Upper lobe of left lung (tissue), 6 donors: ENCODE results near the gene XIRP1. TPM values are rescaled to one million over a fixed set of nuclear protein-coding genes. Genes with fewer than 3 reads are reported as not detected.

Experiments
- ATAC-seq, 2 donors: fragments of 200-7000 bp; cut with Tn5 transposase; one replicate each; pipeline ENCODE4 v1.9.1; 2022; ENCODE audit warnings: mild to moderate bottlenecking in 2 of 2, moderate library complexity in 2 of 2; ENCODE audit not compliant: low FRiP score in 2 of 2
- DNase-seq, 2 donors: peaks; one replicate each; pipeline ENCODE4 v3.0.0-alpha.2; 2019 to 2020
- H3K27ac ChIP-seq, 4 donors: fragments of 200-600 bp; sonication (generic); one replicate each; pipeline ENCODE4 v1.5.1; 2016 to 2019
- H3K27me3 ChIP-seq, 4 donors: fragments of 200-600 bp; sonication (generic); one replicate each; pipeline ENCODE4 v1.5.1; 2017 to 2019
- H3K36me3 ChIP-seq, 4 donors: fragments of 200-600 bp; sonication (generic); one replicate each; pipeline ENCODE4 v1.5.1; 2016 to 2019
- H3K4me1 ChIP-seq, 4 donors: fragments of 200-600 bp; sonication (generic); one replicate each; pipeline ENCODE4 v1.5.1; 2018 to 2019
- H3K4me3 ChIP-seq, 4 donors: fragments of 200-600 bp; sonication (generic); one replicate each; pipeline ENCODE4 v1.5.1; 2017 to 2019; ENCODE audit warnings: mild to moderate bottlenecking in 2 of 4, moderate library complexity in 1 of 4
- H3K9me3 ChIP-seq, 4 donors: fragments of 200-600 bp; sonication (generic); one replicate each; pipeline ENCODE4 v1.5.1; 2018 to 2019
- CTCF ChIP-seq, 6 experiments: fragments of 450-650 bp in 4 of 6; fragments of 200-600 bp in 2 of 6; sonication (generic) in 2 of 6; IDR thresholded peaks; one replicate each; pipeline ENCODE4 v1.5.1; 2016 to 2019; ENCODE audit warnings: antibody characterized with exemption in 6 of 6
- EP300 ChIP-seq, 4 donors: sonication (generic); formaldehyde crosslinking; IDR thresholded peaks; one replicate each; pipeline ENCODE4 v1.5.1; 2017; ENCODE audit warnings: antibody characterized with exemption in 4 of 4, control low read depth in 2 of 4
- POLR2A ChIP-seq, 4 donors: fragments of 450-650 bp; IDR thresholded peaks; one replicate each; pipeline ENCODE4 v1.5.1; 2016 to 2017; ENCODE audit warnings: antibody characterized with exemption in 4 of 4, mild to moderate bottlenecking in 2 of 4
- POLR2AphosphoS5 ChIP-seq, 2 donors: sonication (generic); formaldehyde crosslinking; IDR thresholded peaks; one replicate each; pipeline ENCODE4 v1.5.1; 2017; ENCODE audit warnings: antibody characterized with exemption in 2 of 2
- whole genome bisulfite sequencing, 2 donors: methylation state at CpG; one replicate each; pipeline ENCODE4 v1.1.5; 2017 to 2018; 5-methylcytosine and 5-hydroxymethylcytosine counted together
- total RNA-seq, 6 donors: library from RNA; depleted of rRNA in 4 of 6; stranded (reverse); fragments of >200 nt in 4 of 6; gene quantifications; one replicate each; pipeline versions ENCODE4 v1.1.0 to v1.2.1, GENCODE V29; 2016 to 2021
- donor health status: DM: no; HTN: no; CAD: no; lungs with moderate emphysema.
- donor health status: DM: no; HTN: yes; CAD: no; lungs with severe emphysema.

Gene XIRP1
- total RNA-seq, 6 donors from 2014 or later = 0.07 to 1.2 (median 0.10) TPM; not detected in 3

GRCh38 chr3:39219702-39220101 lies 27.3 kb upstream of the XIRP1 start:
- DNase-seq = no peak
- Histone ChIP-seq H3K27ac (no peak overlapping the region), H3K9me3 (no peaks in the 10 kb centered on the region), H3K4me3 (no peak overlapping the region), H3K27me3 (no peaks in the 10 kb centered on the region), H3K4me1 (no peaks in the 10 kb centered on the region), H3K36me3 (no peaks in the 10 kb centered on the region)
- TF ChIP-seq POLR2AphosphoS5 (IDR thresholded peaks at IDR 0.05) (no peak), CTCF (IDR thresholded peaks at IDR 0.05) (no peak), EP300 (IDR thresholded peaks at IDR 0.05) (no peak), POLR2A (IDR thresholded peaks at IDR 0.05) (no peak)
- no peak for ATAC-seq
- WGBS, 2 donors = 81 to 94% methylated on average over 3 of the region's 3 CpGs

GRCh38 chr3:39216176-39216790 lies 23.9 kb upstream of the XIRP1 start:
- 59 to 71% methylated on average over 2 of the region's 2 CpGs for WGBS, 2 donors
- Histone ChIP-seq H3K27me3 (no peaks in the 10 kb centered on the region), H3K27ac (no peak overlapping the region), H3K9me3 (no peaks in the 10 kb centered on the region), H3K4me1 (no peaks in the 10 kb centered on the region), H3K4me3 (no peak overlapping the region), H3K36me3 (no peaks in the 10 kb centered on the region)
- ATAC-seq (peak in 1 of 2 donors; percentile 87), DNase-seq (no peak)
- TF ChIP-seq EP300 (IDR thresholded peaks at IDR 0.05) = no peak
- TF ChIP-seq POLR2AphosphoS5 (IDR thresholded peaks at IDR 0.05) = no peak
- no peak for TF ChIP-seq CTCF (IDR thresholded peaks at IDR 0.05)
- TF ChIP-seq POLR2A (IDR thresholded peaks at IDR 0.05) = no peak

GRCh38 chr3:39213613-39214012 lies 21.2 kb upstream of the XIRP1 start:
- ATAC-seq = no peak
- no peak overlapping the region for H3K4me3 ChIP-seq
- no peak overlapping the region for H3K27ac ChIP-seq
- no peaks in the 10 kb centered on the region for H3K27me3 ChIP-seq
- H3K36me3 ChIP-seq = no peaks in the 10 kb centered on the region
- peaks cover under 1 to 4% (median 3%) of the 10 kb centered on the region in 4 donors for H3K4me1 ChIP-seq
- no peak for DNase-seq
- TF ChIP-seq CTCF (IDR thresholded peaks at IDR 0.05) = no peak
- no peak for TF ChIP-seq POLR2A (IDR thresholded peaks at IDR 0.05)
- no peak for TF ChIP-seq POLR2AphosphoS5 (IDR thresholded peaks at IDR 0.05)
- TF ChIP-seq EP300 (IDR thresholded peaks at IDR 0.05) = no peak
- H3K9me3 ChIP-seq = no peaks in the 10 kb centered on the region
- 73 to 77% methylated on average over 2 of the region's 2 CpGs for WGBS, 2 donors

- no peaks in the 10 kb centered on the region for H3K9me3 ChIP-seq
- no peak overlapping the region for H3K27ac ChIP-seq
- ATAC-seq = no peak
- H3K4me1 ChIP-seq = peaks cover 4 to 8% (median 5%) of the 10 kb centered on the region in 4 donors
- no peaks in the 10 kb centered on the region for H3K27me3 ChIP-seq
- DNase-seq = no peak
- no peaks in the 10 kb centered on the region for H3K36me3 ChIP-seq
- no peak overlapping the region for H3K4me3 ChIP-seq
- WGBS, 2 donors = 100% methylated on average over 1 of the region's 1 CpG
- no peak for TF ChIP-seq CTCF (IDR thresholded peaks at IDR 0.05)
- TF ChIP-seq POLR2A (IDR thresholded peaks at IDR 0.05) = no peak
- TF ChIP-seq POLR2AphosphoS5 (IDR thresholded peaks at IDR 0.05) = no peak
- no peak for TF ChIP-seq EP300 (IDR thresholded peaks at IDR 0.05)
Measured at GRCh38 chr3:39212665-39213064, 20.3 kb upstream of the XIRP1 start.
